PC-9 (cell line): Measurements from ENCODE around the gene TRPC4AP.

Experiments
- EZH2 ChIP-seq: fragments of 200-600 bp; sonication (generic); IDR thresholded peaks from 2 replicates; pipeline ENCODE4 v1.8.0; 2017; ENCODE audit warnings: antibody characterized with exemption, low read depth
- TF ChIP-seq, protein P1 (sequence below): fragments of 200-600 bp; sonication (generic); conservative IDR thresholded peaks from 2 replicates; pipeline ENCODE4 v1.6.1; 2017; ENCODE audit warnings: mixed run types, antibody characterized with exemption, mild to moderate bottlenecking, moderate library complexity

DNA sequence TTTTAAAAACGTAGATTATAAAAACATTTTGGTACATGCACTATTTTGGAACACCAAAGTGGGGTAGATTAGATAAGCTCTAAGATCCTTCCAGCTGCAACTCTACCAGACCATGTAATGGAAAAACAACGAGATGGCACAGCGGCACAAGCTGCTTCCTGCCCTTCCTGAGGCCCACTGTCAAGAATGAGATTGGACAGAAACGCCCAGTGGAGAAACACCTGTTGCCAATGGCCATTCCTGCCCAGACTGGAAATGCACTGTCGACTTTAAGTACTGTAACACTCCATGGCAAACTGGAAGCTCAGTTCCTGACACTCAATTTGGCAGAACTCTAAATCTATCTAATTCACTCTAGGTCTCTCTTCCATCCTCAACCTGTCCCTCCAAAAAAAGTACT, 33.1 kb upstream of the TRPC4AP start:
- TF ChIP-seq, protein P1, sequence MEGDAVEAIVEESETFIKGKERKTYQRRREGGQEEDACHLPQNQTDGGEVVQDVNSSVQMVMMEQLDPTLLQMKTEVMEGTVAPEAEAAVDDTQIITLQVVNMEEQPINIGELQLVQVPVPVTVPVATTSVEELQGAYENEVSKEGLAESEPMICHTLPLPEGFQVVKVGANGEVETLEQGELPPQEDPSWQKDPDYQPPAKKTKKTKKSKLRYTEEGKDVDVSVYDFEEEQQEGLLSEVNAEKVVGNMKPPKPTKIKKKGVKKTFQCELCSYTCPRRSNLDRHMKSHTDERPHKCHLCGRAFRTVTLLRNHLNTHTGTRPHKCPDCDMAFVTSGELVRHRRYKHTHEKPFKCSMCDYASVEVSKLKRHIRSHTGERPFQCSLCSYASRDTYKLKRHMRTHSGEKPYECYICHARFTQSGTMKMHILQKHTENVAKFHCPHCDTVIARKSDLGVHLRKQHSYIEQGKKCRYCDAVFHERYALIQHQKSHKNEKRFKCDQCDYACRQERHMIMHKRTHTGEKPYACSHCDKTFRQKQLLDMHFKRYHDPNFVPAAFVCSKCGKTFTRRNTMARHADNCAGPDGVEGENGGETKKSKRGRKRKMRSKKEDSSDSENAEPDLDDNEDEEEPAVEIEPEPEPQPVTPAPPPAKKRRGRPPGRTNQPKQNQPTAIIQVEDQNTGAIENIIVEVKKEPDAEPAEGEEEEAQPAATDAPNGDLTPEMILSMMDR: no peak
- no peak for TF ChIP-seq EZH2
